ENCODE data around the gene FAM240B.

- TF ChIP-seq POLR2AphosphoS5 (IDR thresholded peaks at IDR 0.05; ENCODE audit: low read depth, low read length), result no peak
- TF ChIP-seq, protein P1, sequence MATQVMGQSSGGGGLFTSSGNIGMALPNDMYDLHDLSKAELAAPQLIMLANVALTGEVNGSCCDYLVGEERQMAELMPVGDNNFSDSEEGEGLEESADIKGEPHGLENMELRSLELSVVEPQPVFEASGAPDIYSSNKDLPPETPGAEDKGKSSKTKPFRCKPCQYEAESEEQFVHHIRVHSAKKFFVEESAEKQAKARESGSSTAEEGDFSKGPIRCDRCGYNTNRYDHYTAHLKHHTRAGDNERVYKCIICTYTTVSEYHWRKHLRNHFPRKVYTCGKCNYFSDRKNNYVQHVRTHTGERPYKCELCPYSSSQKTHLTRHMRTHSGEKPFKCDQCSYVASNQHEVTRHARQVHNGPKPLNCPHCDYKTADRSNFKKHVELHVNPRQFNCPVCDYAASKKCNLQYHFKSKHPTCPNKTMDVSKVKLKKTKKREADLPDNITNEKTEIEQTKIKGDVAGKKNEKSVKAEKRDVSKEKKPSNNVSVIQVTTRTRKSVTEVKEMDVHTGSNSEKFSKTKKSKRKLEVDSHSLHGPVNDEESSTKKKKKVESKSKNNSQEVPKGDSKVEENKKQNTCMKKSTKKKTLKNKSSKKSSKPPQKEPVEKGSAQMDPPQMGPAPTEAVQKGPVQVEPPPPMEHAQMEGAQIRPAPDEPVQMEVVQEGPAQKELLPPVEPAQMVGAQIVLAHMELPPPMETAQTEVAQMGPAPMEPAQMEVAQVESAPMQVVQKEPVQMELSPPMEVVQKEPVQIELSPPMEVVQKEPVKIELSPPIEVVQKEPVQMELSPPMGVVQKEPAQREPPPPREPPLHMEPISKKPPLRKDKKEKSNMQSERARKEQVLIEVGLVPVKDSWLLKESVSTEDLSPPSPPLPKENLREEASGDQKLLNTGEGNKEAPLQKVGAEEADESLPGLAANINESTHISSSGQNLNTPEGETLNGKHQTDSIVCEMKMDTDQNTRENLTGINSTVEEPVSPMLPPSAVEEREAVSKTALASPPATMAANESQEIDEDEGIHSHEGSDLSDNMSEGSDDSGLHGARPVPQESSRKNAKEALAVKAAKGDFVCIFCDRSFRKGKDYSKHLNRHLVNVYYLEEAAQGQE (IDR thresholded peaks at IDR 0.05; ENCODE audit: insufficient read depth in 1 of 2, low read depth in 2 of 2, low read length in 2 of 2), result no peak
- TF ChIP-seq FOXP2 (optimal IDR thresholded peaks at IDR 0.05; ENCODE audit: borderline replicate concordance, extremely low read depth, extremely low read length, insufficient read depth), result no peak
- no peak for TF ChIP-seq SIN3A (IDR thresholded peaks at IDR 0.05; ENCODE audit: borderline replicate concordance, insufficient read depth, low read length)
These were observed 44.7 kb downstream of the FAM240B start for GRCh38 chr9:38675211-38675610.

Data from PFSK-1 (cell line).